ENCODE data around the gene DACH2. TPM values are rescaled to one million over a fixed set of nuclear protein-coding genes. Genes with fewer than 3 reads are reported as not detected.

DACH2 gene
- total and polyA plus RNA-seq, 11 donors: not detected

DNA sequence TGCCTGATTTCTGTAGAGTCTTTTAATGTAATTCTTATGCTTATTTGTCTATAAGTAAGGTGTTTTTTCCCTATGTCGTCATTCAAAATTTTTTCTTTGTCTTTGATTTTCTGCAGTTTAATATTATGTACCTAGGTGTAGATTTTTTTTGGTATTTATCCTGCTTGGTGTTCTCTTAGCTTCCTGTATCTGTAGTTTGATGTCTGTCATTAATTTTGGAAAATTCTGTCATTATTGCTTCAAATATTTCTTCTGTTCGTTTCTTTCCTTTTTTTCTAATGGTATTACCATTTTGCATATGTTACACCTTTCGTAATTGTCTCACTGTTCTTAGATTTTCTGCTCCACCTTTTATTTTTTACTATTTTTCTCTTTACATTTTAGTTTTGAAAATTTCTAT is 696.9 kb downstream of the DACH2 start:
- H3K27ac ChIP-seq: no peak overlapping the region
- no peak for ATAC-seq
- no peak for TF ChIP-seq POLR2A (IDR thresholded peaks at IDR 0.05)
- TF ChIP-seq, protein P1, sequence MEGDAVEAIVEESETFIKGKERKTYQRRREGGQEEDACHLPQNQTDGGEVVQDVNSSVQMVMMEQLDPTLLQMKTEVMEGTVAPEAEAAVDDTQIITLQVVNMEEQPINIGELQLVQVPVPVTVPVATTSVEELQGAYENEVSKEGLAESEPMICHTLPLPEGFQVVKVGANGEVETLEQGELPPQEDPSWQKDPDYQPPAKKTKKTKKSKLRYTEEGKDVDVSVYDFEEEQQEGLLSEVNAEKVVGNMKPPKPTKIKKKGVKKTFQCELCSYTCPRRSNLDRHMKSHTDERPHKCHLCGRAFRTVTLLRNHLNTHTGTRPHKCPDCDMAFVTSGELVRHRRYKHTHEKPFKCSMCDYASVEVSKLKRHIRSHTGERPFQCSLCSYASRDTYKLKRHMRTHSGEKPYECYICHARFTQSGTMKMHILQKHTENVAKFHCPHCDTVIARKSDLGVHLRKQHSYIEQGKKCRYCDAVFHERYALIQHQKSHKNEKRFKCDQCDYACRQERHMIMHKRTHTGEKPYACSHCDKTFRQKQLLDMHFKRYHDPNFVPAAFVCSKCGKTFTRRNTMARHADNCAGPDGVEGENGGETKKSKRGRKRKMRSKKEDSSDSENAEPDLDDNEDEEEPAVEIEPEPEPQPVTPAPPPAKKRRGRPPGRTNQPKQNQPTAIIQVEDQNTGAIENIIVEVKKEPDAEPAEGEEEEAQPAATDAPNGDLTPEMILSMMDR (IDR thresholded peaks at IDR 0.05): no peak
- no peak overlapping the region for H3K4me3 ChIP-seq
- H3K27me3 ChIP-seq: no peaks in the 10 kb centered on the region
- no peak for DNase-seq
- 35 to 53% (median 41%) methylated on average over 3 of the region's 3 CpGs for whole genome bisulfite sequencing, 4 donors
- no peaks in the 10 kb centered on the region for H3K36me3 ChIP-seq
- intact Hi-C loops (cut with DNase I): no loop called here
- H3K9me3 ChIP-seq: peaks cover 0 to 6% (median 0%) of the 10 kb centered on the region in 12 donors
- no peaks in the 10 kb centered on the region for H3K4me1 ChIP-seq

Other genes starting within 250 kb of the DACH2 start
- 10 to 100 TPM in 6 of 9 donors, 1 to 10 TPM in 3; 9.3 to 21.3 (median 13.8) TPM for gene CHM, start 100.9 kb upstream of the DACH2 start, total RNA-seq
- gene CHM, start 100.9 kb upstream of the DACH2 start, polyA plus RNA-seq: 10 to 100 TPM in 1 of 2 donors, 1 to 10 TPM in 1; 5.0 to 10.2 TPM